ENCODE results near the gene NR3C2.
"Not testable (repeated sequence)": the region's sequence is repeated elsewhere in the genome, so short reads cannot be mapped to it uniquely, and the experiment has no call there.

Gene NR3C2

GRCh38 chr4:148364525-148364924, 77.7 kb downstream of the NR3C2 start:
- DNase-seq, result no peak

DNA sequence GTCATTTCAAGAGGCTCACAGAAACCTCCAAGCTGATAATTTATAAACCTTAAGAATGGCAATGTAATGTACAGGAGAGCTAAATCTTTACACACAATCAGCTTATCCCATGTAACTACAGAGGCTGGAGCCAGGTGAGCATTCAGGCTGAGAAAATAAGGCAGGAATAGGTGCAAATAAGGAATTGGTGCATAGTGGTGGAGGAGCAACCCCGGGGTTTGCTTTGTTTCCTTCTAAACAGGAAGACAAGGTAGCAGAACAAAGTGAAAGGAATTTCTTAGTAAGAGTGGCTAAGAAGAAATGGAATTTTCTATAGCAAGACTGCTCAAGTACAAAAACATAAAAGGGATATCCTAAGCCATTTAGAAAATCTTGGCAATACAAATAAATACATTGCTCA, 82.4 kb downstream of the NR3C2 start:
- DNase-seq, result no peak

- no peak for DNase-seq
These were observed 86.6 kb downstream of the NR3C2 start for GRCh38 chr4:148355442-148356123.

DNA sequence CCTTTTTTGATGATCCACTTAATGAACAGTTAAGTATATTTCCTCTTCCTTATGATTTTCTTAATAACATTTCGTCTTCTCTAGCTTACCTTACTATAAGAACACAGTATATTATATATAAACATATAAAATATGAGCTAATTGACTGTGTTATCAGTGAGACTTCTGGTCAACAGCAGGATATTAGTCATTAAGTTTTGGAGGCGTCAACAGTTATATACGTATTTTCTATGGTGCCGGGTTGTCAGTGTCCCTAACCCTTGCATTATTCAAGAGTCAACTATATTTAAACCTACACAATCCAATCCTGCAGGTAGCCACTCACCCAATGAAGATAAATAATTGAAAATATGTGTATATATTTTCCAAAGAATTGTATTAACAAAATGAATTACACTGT, 88.0 kb downstream of the NR3C2 start:
- no peak for DNase-seq

GRCh38 chr4:148353571-148353970, 88.6 kb downstream of the NR3C2 start:
- DNase-seq, result no peak

- DNase-seq, result no peak
These were observed 93.1 kb downstream of the NR3C2 start for GRCh38 chr4:148349153-148349552.

GRCh38 chr4:148346657-148347056, 95.6 kb downstream of the NR3C2 start:
- DNase-seq, result no peak

GRCh38 chr4:148345509-148345908, 96.7 kb downstream of the NR3C2 start:
- DNase-seq, result no peak

GRCh38 chr4:148344941-148345340, 97.3 kb downstream of the NR3C2 start:
- DNase-seq, result no peak

- DNase-seq, result no peak
These were observed 97.9 kb downstream of the NR3C2 start for GRCh38 chr4:148344352-148344751.

DNA sequence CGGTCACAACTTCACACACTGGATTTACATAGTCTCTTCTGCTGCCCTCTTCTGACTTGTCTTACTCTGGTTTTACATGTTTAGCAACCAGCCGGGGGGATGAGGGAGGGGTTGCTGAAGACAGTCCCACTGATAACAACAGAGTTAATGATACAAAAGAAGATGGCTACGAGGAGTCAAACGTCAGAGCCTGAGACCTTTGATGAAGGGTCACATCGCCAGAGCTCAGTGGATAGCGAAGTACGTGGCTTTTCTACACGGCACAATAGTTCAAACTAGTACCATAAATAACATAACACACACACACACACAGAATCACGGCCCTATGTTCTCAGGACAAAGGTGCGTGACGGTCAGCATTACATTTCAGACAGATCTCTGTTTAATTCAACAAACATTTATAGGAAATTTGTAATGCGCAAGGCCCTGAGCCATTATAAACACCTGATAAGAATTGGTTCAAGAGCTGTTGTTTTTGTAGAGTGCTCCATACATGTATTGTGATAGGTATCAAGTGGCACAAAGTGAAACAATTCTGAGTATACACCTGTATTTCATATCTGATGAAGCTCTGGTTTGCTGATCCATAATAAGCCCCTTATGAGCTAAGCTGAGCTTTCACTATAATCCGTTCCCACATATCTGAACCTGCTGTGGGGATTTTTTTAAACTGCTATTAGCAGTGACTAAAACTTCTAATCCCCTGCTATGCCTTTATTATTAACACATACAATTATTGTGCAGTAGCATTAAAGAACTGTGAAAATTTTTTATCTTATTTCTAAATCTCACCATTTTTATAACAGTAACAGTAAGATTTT, 100.0 kb downstream of the NR3C2 start:
- DNase-seq, result no peak

DNA sequence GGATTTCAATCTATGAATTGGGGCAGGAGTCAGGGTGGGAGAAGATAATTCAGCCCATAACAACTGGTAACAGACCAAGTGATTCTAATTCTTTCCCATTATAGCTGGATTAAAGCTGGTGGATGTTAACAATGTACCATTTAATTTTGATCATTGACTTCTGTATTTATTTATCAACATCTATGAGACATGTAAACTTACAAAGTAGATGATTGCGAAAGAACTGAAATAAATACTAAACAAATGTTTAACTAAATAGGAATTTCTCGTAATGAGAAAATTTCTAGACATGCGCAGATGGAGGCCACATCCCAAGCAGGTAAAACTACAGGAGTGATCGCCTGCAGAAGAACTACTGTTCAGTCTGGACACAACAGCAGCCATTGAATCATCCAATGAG, 107.1 kb downstream of the NR3C2 start:
- DNase-seq, result no peak

DNA sequence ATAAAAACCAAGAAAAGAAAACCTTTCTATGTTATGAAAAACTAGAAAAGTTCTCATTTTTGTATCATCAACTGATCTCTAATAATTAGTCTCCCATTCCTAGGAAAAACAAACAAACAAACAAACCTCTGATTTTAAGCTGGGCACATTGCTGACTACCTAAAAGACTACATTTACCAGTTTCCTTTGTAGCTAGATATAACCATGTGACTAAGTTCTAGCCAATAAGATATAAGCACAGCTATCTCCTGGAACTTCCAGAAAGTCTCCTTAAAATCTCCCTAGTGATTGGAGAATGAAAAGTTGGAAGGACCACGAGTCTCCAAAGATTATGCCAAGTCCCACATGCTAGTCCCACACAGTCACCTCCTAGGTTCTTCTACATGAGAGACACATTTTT, 108.9 kb downstream of the NR3C2 start:
- DNase-seq, result no peak

- no peak for DNase-seq
These were observed 109.7 kb downstream of the NR3C2 start for GRCh38 chr4:148332486-148332885.

- DNase-seq, result no peak
These were observed 111.5 kb downstream of the NR3C2 start for GRCh38 chr4:148330724-148331123.

- no peak for DNase-seq
These were observed 112.1 kb downstream of the NR3C2 start for GRCh38 chr4:148330161-148330560.

- no peak for DNase-seq
These were observed 112.5 kb downstream of the NR3C2 start for GRCh38 chr4:148329751-148330150.

DNA sequence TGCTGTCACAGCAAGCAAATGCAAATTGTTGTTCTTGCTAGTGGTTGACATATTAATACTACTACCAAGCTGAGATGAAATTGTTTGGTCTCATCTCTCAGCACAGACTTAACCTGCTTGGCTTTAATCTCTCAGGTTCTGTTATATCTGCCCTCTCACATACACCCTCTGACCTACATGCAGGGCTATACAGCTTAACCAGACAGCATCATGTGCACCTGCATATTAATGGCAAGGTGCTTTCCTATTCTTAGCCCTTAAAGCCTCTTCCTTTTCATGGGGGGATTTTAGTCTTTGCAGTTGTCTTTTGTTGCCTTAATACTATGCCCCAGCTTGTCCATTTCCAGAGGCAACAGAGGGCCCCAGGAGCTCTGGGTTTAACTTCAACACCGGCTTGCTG, 114.5 kb downstream of the NR3C2 start:
- no peak for DNase-seq

DNA sequence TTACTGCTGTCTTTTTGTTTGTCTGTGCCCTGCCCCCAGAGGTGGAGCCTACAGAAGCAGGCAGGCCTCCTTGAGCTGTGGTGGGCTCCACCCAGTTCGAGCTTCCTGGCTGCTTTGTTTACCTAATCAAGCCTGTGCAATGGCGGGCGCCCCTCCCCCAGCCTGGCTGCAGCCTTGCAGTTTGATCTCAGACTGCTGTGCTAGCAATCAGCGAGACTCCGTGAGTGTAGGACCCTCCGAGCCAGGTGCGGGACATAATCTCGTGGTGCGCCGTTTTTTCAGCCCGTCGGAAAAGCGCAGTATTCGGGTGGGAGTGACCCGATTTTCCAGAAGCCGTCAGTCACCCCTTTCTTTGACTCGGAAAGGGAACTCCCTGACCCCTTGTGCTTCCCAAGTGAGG, 118.9 kb downstream of the NR3C2 start:
- DNase-seq, result not testable (repeated sequence)

GRCh38 chr4:148315049-148315448, 127.2 kb downstream of the NR3C2 start:
- DNase-seq, result no peak

GRCh38 chr4:148312956-148313490, 129.2 kb downstream of the NR3C2 start:
- DNase-seq, result no peak

- no peak for DNase-seq
These were observed 130.7 kb downstream of the NR3C2 start for GRCh38 chr4:148311526-148311925.

DNA sequence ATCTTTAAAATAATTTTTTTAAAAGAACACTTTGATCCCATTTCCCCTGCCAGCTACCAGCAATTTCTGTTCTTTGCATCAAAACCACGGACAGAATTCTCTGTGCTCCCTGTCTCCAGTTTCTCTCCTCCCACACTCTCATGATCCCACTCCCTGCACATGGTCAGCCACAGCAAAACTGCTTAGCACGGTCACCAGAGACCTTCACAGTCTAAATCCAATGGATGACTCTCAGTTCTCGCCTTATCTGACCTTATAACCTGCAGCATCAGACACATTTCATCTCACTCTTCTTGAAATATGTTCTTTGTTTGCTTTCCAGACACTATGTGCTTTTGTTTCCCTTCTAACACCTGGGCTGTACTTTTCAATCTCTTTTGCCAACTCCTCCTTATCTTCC, 131.5 kb downstream of the NR3C2 start:
- DNase-seq, result no peak

- no peak for DNase-seq
These were observed 136.5 kb downstream of the NR3C2 start for GRCh38 chr4:148305751-148306150.

Data from activated T-cell treated with anti-CD3 and anti-CD28 coated beads for 4 hours (primary cell).